ENCODE results near the gene WDR82. TPM values are rescaled to one million over a fixed set of nuclear protein-coding genes. Genes with fewer than 3 reads are reported as not detected.

Gene WDR82
- total RNA-seq, 1 donor from 2014 or later: 103 TPM

DNA sequence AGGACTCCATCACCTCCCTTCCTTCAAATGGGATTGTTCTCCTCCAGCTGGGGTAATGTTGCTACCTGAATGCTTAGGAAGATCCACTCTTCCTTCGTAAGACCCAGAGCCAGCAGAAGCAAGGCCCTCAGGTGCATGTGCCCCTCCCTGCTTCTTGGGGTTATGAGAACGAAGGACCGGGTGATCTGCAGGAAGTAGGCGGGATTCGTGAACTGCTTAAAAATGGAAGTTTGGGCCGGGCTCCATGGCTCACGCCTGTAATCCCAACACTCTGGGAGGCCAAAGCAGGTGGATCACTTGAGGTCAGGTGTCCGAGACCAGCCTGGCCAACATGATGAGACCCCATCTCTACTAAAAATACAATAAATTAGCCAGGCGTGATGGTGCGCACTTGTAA is 61.0 kb downstream of the WDR82 start:
- H3K36me3 Mint-ChIP-seq (ENCODE audit: low read depth): peaks cover 40% of the 10 kb centered on the region
- H3K9me3 Mint-ChIP-seq: no peaks in the 10 kb centered on the region
- intact Hi-C loops (cut with micrococcal nuclease): no loop called here
- no peak overlapping the region for H3K4me3 Mint-ChIP-seq (ENCODE audit: low read depth)
- no peak for DNase-seq (ENCODE audit: low spot score)
- H3K27me3 Mint-ChIP-seq (ENCODE audit: low read depth): no peaks in the 10 kb centered on the region
- peaks cover 48% of the 10 kb centered on the region for H3K4me1 Mint-ChIP-seq (ENCODE audit: low read depth)
- H3K27ac Mint-ChIP-seq: peak overlapping the region; percentile 71

GRCh38 chr3:52216585-52217408 is 61.7 kb downstream of the WDR82 start:
- Mint-ChIP-seq H3K4me1 (ENCODE audit: low read depth) (peaks cover 42% of the 10 kb centered on the region), H3K27ac (peak overlapping the region; percentile 71), H3K9me3 (no peaks in the 10 kb centered on the region), H3K36me3 (ENCODE audit: low read depth) (peaks cover 46% of the 10 kb centered on the region), H3K27me3 (ENCODE audit: low read depth) (no peaks in the 10 kb centered on the region), H3K4me3 (ENCODE audit: low read depth) (peak overlapping the region; percentile 3)
- intact Hi-C loops (cut with micrococcal nuclease): no loop called here
- no peak for DNase-seq (ENCODE audit: low spot score)

DNA sequence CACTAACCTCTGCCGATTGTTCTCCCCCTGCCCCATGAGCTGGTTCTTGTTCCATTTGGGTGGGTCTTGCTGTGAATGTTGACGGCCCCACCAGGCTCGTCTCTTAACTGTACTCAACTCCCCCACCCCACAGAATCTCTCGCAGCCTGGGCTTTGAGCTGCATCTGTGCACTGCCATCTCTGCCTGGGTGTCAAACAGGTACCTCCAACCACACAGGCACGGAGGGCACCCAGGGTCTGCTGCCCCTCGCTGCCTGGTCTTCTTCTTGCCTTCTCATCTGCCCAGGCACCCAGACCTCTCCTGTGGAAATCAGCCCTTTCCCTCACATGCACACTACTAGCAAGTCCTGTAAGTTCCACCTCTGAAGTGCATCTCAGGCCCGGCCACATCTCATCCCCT is 63.1 kb downstream of the WDR82 start:
- intact Hi-C loops (cut with micrococcal nuclease): no loop called here
- Mint-ChIP-seq H3K4me1 (ENCODE audit: low read depth) (peaks cover 36% of the 10 kb centered on the region), H3K4me3 (ENCODE audit: low read depth) (no peak overlapping the region), H3K9me3 (no peaks in the 10 kb centered on the region), H3K27me3 (ENCODE audit: low read depth) (no peaks in the 10 kb centered on the region), H3K36me3 (ENCODE audit: low read depth) (peaks cover 58% of the 10 kb centered on the region), H3K27ac (peak overlapping the region; percentile 4)
- no peak for DNase-seq (ENCODE audit: low spot score)

- Mint-ChIP-seq H3K4me3 (ENCODE audit: low read depth) (no peak overlapping the region), H3K36me3 (ENCODE audit: low read depth) (peaks cover 73% of the 10 kb centered on the region), H3K4me1 (ENCODE audit: low read depth) (peaks cover 30% of the 10 kb centered on the region), H3K27me3 (ENCODE audit: low read depth) (no peaks in the 10 kb centered on the region), H3K9me3 (no peaks in the 10 kb centered on the region), H3K27ac (no peak overlapping the region)
- intact Hi-C loops (cut with micrococcal nuclease): no loop called here
- no peak for DNase-seq (ENCODE audit: low spot score)
These were observed 64.5 kb downstream of the WDR82 start for GRCh38 chr3:52213901-52214300.

GRCh38 chr3:52213005-52213404 is 65.4 kb downstream of the WDR82 start:
- Mint-ChIP-seq H3K36me3 (ENCODE audit: low read depth) (peaks cover 82% of the 10 kb centered on the region), H3K4me3 (ENCODE audit: low read depth) (no peak overlapping the region), H3K27me3 (ENCODE audit: low read depth) (no peaks in the 10 kb centered on the region), H3K9me3 (no peaks in the 10 kb centered on the region), H3K27ac (no peak overlapping the region), H3K4me1 (ENCODE audit: low read depth) (peaks cover 22% of the 10 kb centered on the region)
- intact Hi-C loops (cut with micrococcal nuclease): no loop called here
- DNase-seq (ENCODE audit: low spot score): no peak

GRCh38 chr3:52211268-52211891 is 67.1 kb downstream of the WDR82 start:
- Mint-ChIP-seq H3K4me1 (ENCODE audit: low read depth) (peaks cover 6% of the 10 kb centered on the region), H3K27me3 (ENCODE audit: low read depth) (no peaks in the 10 kb centered on the region), H3K9me3 (no peaks in the 10 kb centered on the region), H3K4me3 (ENCODE audit: low read depth) (no peak overlapping the region), H3K27ac (no peak overlapping the region), H3K36me3 (ENCODE audit: low read depth) (peaks cover 89% of the 10 kb centered on the region)
- DNase-seq (ENCODE audit: low spot score): no peak
- intact Hi-C loops (cut with micrococcal nuclease): no loop called here

GRCh38 chr3:52210550-52211046 is 67.9 kb downstream of the WDR82 start:
- H3K36me3 Mint-ChIP-seq (ENCODE audit: low read depth): peaks cover 94% of the 10 kb centered on the region
- no peak overlapping the region for H3K4me3 Mint-ChIP-seq (ENCODE audit: low read depth)
- no peaks in the 10 kb centered on the region for H3K9me3 Mint-ChIP-seq
- DNase-seq (ENCODE audit: low spot score): no peak
- H3K27me3 Mint-ChIP-seq (ENCODE audit: low read depth): no peaks in the 10 kb centered on the region
- intact Hi-C loops (cut with micrococcal nuclease): no loop called here
- peaks cover 6% of the 10 kb centered on the region for H3K4me1 Mint-ChIP-seq (ENCODE audit: low read depth)
- no peak overlapping the region for H3K27ac Mint-ChIP-seq

DNA sequence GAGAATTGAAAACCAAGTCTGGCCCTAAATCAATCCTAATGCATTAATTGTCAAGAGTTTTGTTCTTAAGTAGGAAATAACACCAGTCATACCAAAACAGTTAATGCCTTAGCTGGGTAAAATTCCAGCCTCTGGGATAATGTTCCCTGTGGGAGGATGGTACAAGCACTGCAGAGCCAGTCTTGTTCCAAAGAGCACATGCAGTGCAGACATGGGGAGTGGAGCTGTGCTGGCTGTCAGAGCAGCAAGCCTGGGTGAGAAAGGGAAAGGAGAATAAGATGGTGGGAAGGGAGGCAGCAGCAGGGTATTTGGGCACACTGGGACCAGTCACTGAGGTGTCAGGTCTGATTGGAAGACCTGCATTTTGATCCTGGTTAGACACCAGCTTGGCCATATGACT is 68.4 kb downstream of the WDR82 start:
- intact Hi-C loops (cut with micrococcal nuclease): no loop called here
- Mint-ChIP-seq H3K27ac (no peak overlapping the region), H3K4me1 (ENCODE audit: low read depth) (peaks cover 6% of the 10 kb centered on the region)

GRCh38 chr3:52208556-52208955 is 69.9 kb downstream of the WDR82 start:
- intact Hi-C loops (cut with micrococcal nuclease): no loop called here
- H3K9me3 Mint-ChIP-seq: no peaks in the 10 kb centered on the region
- no peak overlapping the region for H3K4me3 Mint-ChIP-seq (ENCODE audit: low read depth)
- no peak for DNase-seq (ENCODE audit: low spot score)
- peaks cover 93% of the 10 kb centered on the region for H3K36me3 Mint-ChIP-seq (ENCODE audit: low read depth)
- H3K27me3 Mint-ChIP-seq (ENCODE audit: low read depth): no peaks in the 10 kb centered on the region
- H3K27ac Mint-ChIP-seq: no peak overlapping the region
- peaks cover 17% of the 10 kb centered on the region for H3K4me1 Mint-ChIP-seq (ENCODE audit: low read depth)

More for the DNA sequence above, 68.4 kb downstream of the WDR82 start:
- H3K4me3 Mint-ChIP-seq (ENCODE audit: low read depth): no peak overlapping the region
- DNase-seq (ENCODE audit: low spot score): no peak
- H3K36me3 Mint-ChIP-seq (ENCODE audit: low read depth): peaks cover 94% of the 10 kb centered on the region
- H3K27me3 Mint-ChIP-seq (ENCODE audit: low read depth): no peaks in the 10 kb centered on the region
- no peaks in the 10 kb centered on the region for H3K9me3 Mint-ChIP-seq

GRCh38 chr3:52205727-52206372 is 72.6 kb downstream of the WDR82 start:
- Mint-ChIP-seq H3K36me3 (ENCODE audit: low read depth) (peaks cover 95% of the 10 kb centered on the region), H3K9me3 (no peaks in the 10 kb centered on the region), H3K4me1 (ENCODE audit: low read depth) (peaks cover 34% of the 10 kb centered on the region), H3K4me3 (ENCODE audit: low read depth) (no peak overlapping the region), H3K27ac (no peak overlapping the region), H3K27me3 (ENCODE audit: low read depth) (no peaks in the 10 kb centered on the region)
- DNase-seq (ENCODE audit: low spot score): no peak
- intact Hi-C loops (cut with micrococcal nuclease): no loop called here

Other genes with a start within 250 kb of the WDR82 start
- 29.0 and 30.3 TPM in 2 replicates for gene DUSP7, start 222.1 kb downstream of the WDR82 start, total RNA-seq
- gene POC1A, start 124.2 kb downstream of the WDR82 start, total RNA-seq: 20.4 and 22.2 TPM in 2 replicates
- gene ALAS1, start 80.5 kb downstream of the WDR82 start, total RNA-seq: 117 and 123 TPM in 2 replicates
- gene TLR9, start 53.0 kb downstream of the WDR82 start, total RNA-seq: 0.32 and 0.50 TPM in 2 replicates
- 89.7 and 91.1 TPM in 2 replicates for gene TWF2, start 39.5 kb downstream of the WDR82 start, total RNA-seq
- gene PPM1M, start 32.9 kb downstream of the WDR82 start, total RNA-seq: 44.7 and 46.4 TPM in 2 replicates
- 16.6 and 16.8 TPM in 2 replicates for gene GLYCTK, start 9.2 kb upstream of the WDR82 start, total RNA-seq
- gene DNAH1, start 37.7 kb upstream of the WDR82 start, total RNA-seq: 9.8 and 11.1 TPM in 2 replicates
- 106 and 108 TPM in 2 replicates for gene BAP1, start 131.4 kb upstream of the WDR82 start, total RNA-seq
- 11.5 and 12.5 TPM in 2 replicates for gene PHF7, start 132.0 kb upstream of the WDR82 start, total RNA-seq
- gene SEMA3G, start 166.5 kb upstream of the WDR82 start, total RNA-seq: 0.30 and 0.32 TPM in 2 replicates
- 0.34 and 0.46 TPM in 2 replicates for gene TNNC1, start 175.4 kb upstream of the WDR82 start, total RNA-seq
- 70.0 and 73.4 TPM in 2 replicates for gene NISCH, start 177.0 kb upstream of the WDR82 start, total RNA-seq
- gene STAB1, start 216.7 kb upstream of the WDR82 start, total RNA-seq: 0.07 TPM in 1 of 2 replicates, not detected in the other

Measured in activated T-helper 2 cell treated with anti-CD3 and anti-CD28 coated beads, Interferon-gamma antibody, Interleukin-2, Interleukin-4, amounts not matched to agents 10 μg/mL and 5 μg/mL and 100 μg/mL, durations not matched to agents 14 hours and 24 hours and 36 hours (primary cell).